HG03175 (cell line): Measurements from ENCODE around the gene MLST8.
"Not testable (repeated sequence)": the region's sequence is repeated elsewhere in the genome, so short reads cannot be mapped to it uniquely, and the experiment has no call there.

Experiments used
- ATAC-seq: cut with Tn5 transposase; IDR thresholded peaks from one replicate; pipeline ENCODE4 v1.9.1; 2021; ENCODE audit warnings: mild to moderate bottlenecking, moderate library complexity; ENCODE audit not compliant: unreplicated experiment

MLST8 gene

GRCh38 chr16:2229632-2230250 lies 24.5 kb downstream of the MLST8 start:
- ATAC-seq, result no peak

GRCh38 chr16:2230376-2230775 lies 25.1 kb downstream of the MLST8 start:
- no peak for ATAC-seq

- no peak for ATAC-seq
Observed at GRCh38 chr16:2231016-2231931, 26.0 kb downstream of the MLST8 start.

- ATAC-seq, result no peak
Observed at GRCh38 chr16:2232094-2232990, 27.1 kb downstream of the MLST8 start.

- no peak for ATAC-seq
Observed at GRCh38 chr16:2233046-2233775, 28.0 kb downstream of the MLST8 start.

- ATAC-seq, result no peak
Observed at GRCh38 chr16:2233872-2234812, 28.9 kb downstream of the MLST8 start.

GRCh38 chr16:2234813-2235170 lies 29.5 kb downstream of the MLST8 start:
- ATAC-seq, result no peak

GRCh38 chr16:2235234-2235651 lies 30.0 kb downstream of the MLST8 start:
- ATAC-seq, result no peak

GRCh38 chr16:2235695-2236336 lies 30.6 kb downstream of the MLST8 start:
- no peak for ATAC-seq

GRCh38 chr16:2236337-2237101 lies 31.3 kb downstream of the MLST8 start, which contains the start of gene DNASE1L2:
Gene DNASE1L2 (plus strand): TSS chr16:2236444. CDS start chr16:2236817, 373 bp downstream.
- ATAC-seq, result no peak

- no peak for ATAC-seq
Observed at GRCh38 chr16:2237102-2237482, 31.8 kb downstream of the MLST8 start.

GRCh38 chr16:2237493-2238149 lies 32.4 kb downstream of the MLST8 start:
- no peak for ATAC-seq

- no peak for ATAC-seq
Observed at GRCh38 chr16:2238150-2238837, 33.0 kb downstream of the MLST8 start.

GRCh38 chr16:2238838-2239675 lies 33.8 kb downstream of the MLST8 start:
- ATAC-seq, result no peak

- ATAC-seq, result not testable (repeated sequence)
Observed at GRCh38 chr16:2240331-2240730, 35.1 kb downstream of the MLST8 start.

GRCh38 chr16:2242598-2242997 lies 37.3 kb downstream of the MLST8 start:
- no peak for ATAC-seq
